Omental fat pad (tissue), 4 donors: Measurements from ENCODE around the gene XRCC6. TPM values are rescaled to one million over a fixed set of nuclear protein-coding genes. Genes with fewer than 3 reads are reported as not detected.
"Not testable (repeated sequence)": the region's sequence is repeated elsewhere in the genome, so short reads cannot be mapped to it uniquely, and the experiment has no call there.

ENCODE experiments used
- ATAC-seq: fragments of 150-250 bp; one replicate; pipeline ENCODE4 v1.9.1; 2016; ENCODE audit warnings: mild to moderate bottlenecking, moderate library complexity; ENCODE audit not compliant: low FRiP score
- DNase-seq: peaks from one replicate; pipeline ENCODE4 v3.0.0-alpha.2; 2019; ENCODE audit warnings: low spot score
- CTCF ChIP-seq, 3 donors: fragments of 450-650 bp; IDR thresholded peaks; one replicate each; pipeline ENCODE4 v1.5.1; 2016 to 2017; ENCODE audit warnings: antibody characterized with exemption in 3 of 3, mild to moderate bottlenecking in 3 of 3, moderate library complexity in 2 of 3
- total RNA-seq, 4 donors: library from RNA; depleted of rRNA; stranded (reverse); fragments of >200 nt; gene quantifications; one replicate each; pipeline ENCODE4 v1.1.0, GENCODE V29; 2016

Gene XRCC6
- total RNA-seq, 4 donors from 2014 or later = 168 to 191 (median 181) TPM

- no peak for TF ChIP-seq CTCF (IDR thresholded peaks at IDR 0.05)
Observed at GRCh38 chr22:41661088-41661487, 40.0 kb downstream of the XRCC6 start.

GRCh38 chr22:41661713-41662112 is 40.6 kb downstream of the XRCC6 start:
- ATAC-seq = no peak
- DNase-seq = no peak
- no peak for TF ChIP-seq CTCF (IDR thresholded peaks at IDR 0.05)

More at GRCh38 chr22:41661088-41661487, 40.0 kb downstream of the XRCC6 start:
- DNase-seq (no peak), ATAC-seq (no peak)

- not testable (repeated sequence) for DNase-seq, ATAC-seq
Observed at GRCh38 chr22:41663594-41663993, 42.5 kb downstream of the XRCC6 start.

- ATAC-seq (no peak), DNase-seq (no peak)
- no peak for TF ChIP-seq CTCF (IDR thresholded peaks at IDR 0.05)
Observed at GRCh38 chr22:41664490-41664889, 43.4 kb downstream of the XRCC6 start.

GRCh38 chr22:41664951-41665350 is 43.9 kb downstream of the XRCC6 start:
- ATAC-seq (no peak), DNase-seq (no peak)
- TF ChIP-seq CTCF (IDR thresholded peaks at IDR 0.05) = no peak

GRCh38 chr22:41668971-41669911 is 48.1 kb downstream of the XRCC6 start:
- TF ChIP-seq CTCF (IDR thresholded peaks at IDR 0.05) = no peak
- peak; percentile 18 for DNase-seq
- no peak for ATAC-seq

GRCh38 chr22:41672096-41672495 is 51.0 kb downstream of the XRCC6 start:
- not testable (repeated sequence) for ATAC-seq

More at GRCh38 chr22:41672096-41672495, 51.0 kb downstream of the XRCC6 start:
- not testable (repeated sequence) for DNase-seq
